HEK293 (cell line): ENCODE measurements around the gene MBD5.

Source experiments
- CTCF ChIA-PET: fragments of 350-600 bp; formaldehyde crosslinking; extraction: SDS; loops from one replicate; lab custom pipeline; 2021; ENCODE audit warnings: antibody characterized with exemption; lab: Yijun Ruan, JAX
- POLR2A ChIA-PET: fragments of 300-600 bp; formaldehyde crosslinking; extraction: SDS; loops from one replicate; lab custom pipeline; 2020; ENCODE audit warnings: antibody characterized with exemption, inconsistent platforms; lab: Yijun Ruan, JAX
- H3K27ac ChIP-seq: fragments of 200-500 bp; sonication (Bioruptor generic); 2 replicates; pipeline ENCODE4 v1.5.1; 2014; ENCODE audit warnings: low read depth, low read length, control low read depth, inconsistent platforms; ENCODE audit errors: extremely low read depth
- H3K36me3 ChIP-seq, 2 experiments: fragments of 200-500 bp in 1 of 2; sonication (Bioruptor generic) in 1 of 2; 1 replicate in 1 of 2; 2 replicates in 1 of 2; pipeline ENCODE4 v1.5.1; 2014 to 2017; ENCODE audit warnings: inconsistent platforms in 2 of 2, low read length in 2 of 2; ENCODE audit not compliant: control insufficient read depth in 2 of 2, insufficient read depth in 1 of 2
- H3K4me1 ChIP-seq: fragments of 200-500 bp; sonication (Bioruptor generic); 2 replicates; pipeline ENCODE4 v1.5.1; 2014; ENCODE audit warnings: mild to moderate bottlenecking, low read length, inconsistent platforms; ENCODE audit not compliant: control insufficient read depth, insufficient read depth
- H3K4me3 ChIP-seq: 2 replicates; pipeline ENCODE4 v1.5.1; 2011; ENCODE audit warnings: low read depth, mild to moderate bottlenecking, control low read depth, low read length, moderate library complexity
- H3K9me3 ChIP-seq: fragments of 200-500 bp; sonication (Bioruptor generic); 2 replicates; pipeline ENCODE4 v1.5.1; 2014; ENCODE audit warnings: low read depth, low read length, inconsistent platforms; ENCODE audit not compliant: control insufficient read depth, insufficient read depth
- BCL11B ChIP-seq: fragments of 450-650 bp; formaldehyde crosslinking; IDR thresholded peaks from 2 replicates; pipeline ENCODE4 v1.5.1; 2016; ENCODE audit warnings: low read depth, missing biosample characterization, missing genetic modification characterization
- ELK4 ChIP-seq: IDR thresholded peaks from 2 replicates; pipeline ENCODE4 v1.6.1; 2011; ENCODE audit warnings: mild to moderate bottlenecking, low read depth, low read length, borderline replicate concordance
- GFI1B ChIP-seq: fragments of 450-650 bp; formaldehyde crosslinking; IDR thresholded peaks from 2 replicates; pipeline ENCODE4 v1.5.1; 2016; ENCODE audit warnings: missing biosample characterization, missing genetic modification characterization
- KLF8 ChIP-seq: fragments of 450-650 bp; formaldehyde crosslinking; IDR thresholded peaks from 2 replicates; pipeline ENCODE4 v1.5.1; 2016; ENCODE audit warnings: missing biosample characterization, missing genetic modification characterization
- REPIN1 ChIP-seq: fragments of 450-650 bp; formaldehyde crosslinking; IDR thresholded peaks from 2 replicates; pipeline ENCODE4 v1.5.1; 2017; ENCODE audit warnings: missing biosample characterization, missing genetic modification characterization, low read depth
- SCRT2 ChIP-seq: fragments of 450-650 bp; formaldehyde crosslinking; IDR thresholded peaks from 2 replicates; pipeline ENCODE4 v1.5.1; 2016; ENCODE audit warnings: missing biosample characterization, missing genetic modification characterization
- ZBTB7A ChIP-seq: fragments of 450-650 bp; formaldehyde crosslinking; IDR thresholded peaks from 2 replicates; pipeline ENCODE4 v1.5.1; 2016; ENCODE audit warnings: low read depth, missing biosample characterization, missing genetic modification characterization
- ZBTB8A ChIP-seq: fragments of 450-650 bp; formaldehyde crosslinking; IDR thresholded peaks from 2 replicates; pipeline ENCODE4 v1.5.1; 2016; ENCODE audit warnings: missing biosample characterization, missing genetic modification characterization
- ZFP69B ChIP-seq: fragments of 450-650 bp; formaldehyde crosslinking; IDR thresholded peaks from 2 replicates; pipeline ENCODE4 v1.5.1; 2016; ENCODE audit warnings: missing biosample characterization, missing genetic modification characterization
- ZNF114 ChIP-seq: fragments of 450-650 bp; formaldehyde crosslinking; IDR thresholded peaks from 2 replicates; pipeline ENCODE4 v1.5.0; 2017; ENCODE audit warnings: missing biosample characterization, missing genetic modification characterization
- ZNF132 ChIP-seq: fragments of 450-650 bp; formaldehyde crosslinking; IDR thresholded peaks from 2 replicates; pipeline ENCODE4 v1.5.1; 2017; ENCODE audit warnings: missing biosample characterization, missing genetic modification characterization, borderline replicate concordance
- ZNF146 ChIP-seq: fragments of 450-650 bp; formaldehyde crosslinking; IDR thresholded peaks from 2 replicates; pipeline ENCODE4 v1.5.1; 2016; ENCODE audit warnings: missing biosample characterization, missing genetic modification characterization
- ZNF221 ChIP-seq: fragments of 450-650 bp; formaldehyde crosslinking; IDR thresholded peaks from 2 replicates; pipeline ENCODE4 v1.5.1; 2017; ENCODE audit warnings: missing biosample characterization, missing genetic modification characterization, borderline replicate concordance
- ZNF266 ChIP-seq: fragments of 450-650 bp; formaldehyde crosslinking; IDR thresholded peaks from 2 replicates; pipeline ENCODE4 v1.5.1; 2016; ENCODE audit warnings: missing biosample characterization, missing genetic modification characterization, low read depth
- ZNF292 ChIP-seq: fragments of 450-650 bp; formaldehyde crosslinking; IDR thresholded peaks from 2 replicates; pipeline ENCODE4 v1.5.1; 2016; ENCODE audit warnings: low read depth, missing biosample characterization, missing genetic modification characterization, borderline replicate concordance
- ZNF416 ChIP-seq: fragments of 450-650 bp; formaldehyde crosslinking; IDR thresholded peaks from 2 replicates; pipeline ENCODE4 v1.5.1; 2016; ENCODE audit warnings: missing biosample characterization, missing genetic modification characterization
- ZNF423 ChIP-seq: fragments of 450-650 bp; formaldehyde crosslinking; IDR thresholded peaks from 2 replicates; pipeline ENCODE4 v1.5.1; 2016; ENCODE audit warnings: missing biosample characterization, missing genetic modification characterization
- ZNF426 ChIP-seq: fragments of 450-650 bp; formaldehyde crosslinking; IDR thresholded peaks from 2 replicates; pipeline ENCODE4 v1.5.1; 2017; ENCODE audit warnings: missing biosample characterization, missing genetic modification characterization, mild to moderate bottlenecking, inconsistent platforms, moderate library complexity
- ZNF433 ChIP-seq: fragments of 450-650 bp; formaldehyde crosslinking; IDR thresholded peaks from 2 replicates; pipeline ENCODE4 v1.5.1; 2016; ENCODE audit warnings: missing biosample characterization, missing genetic modification characterization, low read depth
- ZNF473 ChIP-seq: fragments of 450-650 bp; formaldehyde crosslinking; IDR thresholded peaks from 2 replicates; pipeline ENCODE4 v1.5.1; 2017; ENCODE audit warnings: missing biosample characterization, missing genetic modification characterization
- ZNF585B ChIP-seq: fragments of 450-650 bp; formaldehyde crosslinking; IDR thresholded peaks from 2 replicates; pipeline ENCODE4 v1.5.1; 2016; ENCODE audit warnings: missing biosample characterization, missing genetic modification characterization
- ZNF629 ChIP-seq: fragments of 450-650 bp; formaldehyde crosslinking; IDR thresholded peaks from 2 replicates; pipeline ENCODE4 v1.5.1; 2017; ENCODE audit warnings: missing biosample characterization, missing genetic modification characterization
- ZNF654 ChIP-seq: fragments of 450-650 bp; formaldehyde crosslinking; IDR thresholded peaks from 2 replicates; pipeline ENCODE4 v1.5.1; 2016; ENCODE audit warnings: low read depth, missing biosample characterization, missing genetic modification characterization
- ZNF664 ChIP-seq: fragments of 450-650 bp; formaldehyde crosslinking; IDR thresholded peaks from 2 replicates; pipeline ENCODE4 v1.5.1; 2016; ENCODE audit warnings: missing biosample characterization, missing genetic modification characterization
- ZNF692 ChIP-seq: fragments of 450-650 bp; formaldehyde crosslinking; IDR thresholded peaks from 2 replicates; pipeline ENCODE4 v1.5.1; 2016; ENCODE audit warnings: missing biosample characterization, missing genetic modification characterization
- ZNF704 ChIP-seq: fragments of 450-650 bp; formaldehyde crosslinking; IDR thresholded peaks from 2 replicates; pipeline ENCODE4 v1.5.1; 2016; ENCODE audit warnings: missing biosample characterization, missing genetic modification characterization
- ZNF707 ChIP-seq: fragments of 450-650 bp; formaldehyde crosslinking; IDR thresholded peaks from 2 replicates; pipeline ENCODE4 v1.5.1; 2016; ENCODE audit warnings: missing biosample characterization, missing genetic modification characterization
- ZNF791 ChIP-seq: fragments of 450-650 bp; formaldehyde crosslinking; IDR thresholded peaks from 2 replicates; pipeline ENCODE4 v1.5.1; 2016; ENCODE audit warnings: missing biosample characterization, missing genetic modification characterization
- TF ChIP-seq, protein P1 (sequence below): fragments of 450-650 bp; formaldehyde crosslinking; IDR thresholded peaks from 2 replicates; pipeline ENCODE4 v1.5.1; 2016; ENCODE audit warnings: missing biosample characterization, missing genetic modification characterization

Gene MBD5

GRCh38 chr2:148044322-148044721 lies 23.4 kb downstream of the MBD5 start (continued):
- TF ChIP-seq ZNF704 (no peak), BCL11B (tag by site-specific recombination) (no peak), ZNF146 (no peak), ZFP69B (tag by site-specific recombination) (no peak), ZNF473 (tag by site-specific recombination) (no peak), KLF8 (no peak), ELK4 (no peak), ZBTB7A (no peak), ZNF132 (tag by site-specific recombination) (no peak), ZNF423 (no peak), ZNF791 (tag by site-specific recombination) (no peak), ZNF585B (no peak)

DNA sequence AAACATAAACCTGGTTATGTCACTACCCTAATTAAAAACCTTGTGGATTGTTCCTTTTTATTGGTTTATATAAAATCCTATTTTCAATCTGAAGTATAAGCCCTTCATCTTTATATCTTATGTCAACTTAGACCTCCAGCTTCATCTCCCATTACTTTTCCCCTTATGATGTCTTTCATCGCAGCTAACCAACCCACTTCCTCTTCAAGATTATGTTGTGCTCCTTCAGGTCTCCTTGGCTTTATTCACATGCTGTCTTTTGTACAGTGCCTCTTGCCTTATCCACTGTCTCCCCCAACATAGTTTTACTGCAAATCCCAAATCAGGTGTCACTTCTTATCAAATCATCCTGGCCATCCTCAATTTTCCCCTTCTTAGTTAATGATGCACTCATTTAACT lies 25.9 kb downstream of the MBD5 start:
- POLR2A ChIA-PET = no interaction called here
- H3K9me3 ChIP-seq = no peaks in the 10 kb centered on the region
- no peak overlapping the region for H3K27ac ChIP-seq
- no peak overlapping the region for H3K4me3 ChIP-seq
- CTCF ChIA-PET = interaction anchor here (0.6 kb wide), 1 partner anchor 122 kb away, joined by 3 read pairs; no protein-coding TSS in a partner anchor
- H3K4me1 ChIP-seq = peaks cover 3% of the 10 kb centered on the region
- no peaks in the 10 kb centered on the region for H3K36me3 ChIP-seq
- TF ChIP-seq ZNF416 (tag by site-specific recombination) = no peak
- TF ChIP-seq, protein P1, sequence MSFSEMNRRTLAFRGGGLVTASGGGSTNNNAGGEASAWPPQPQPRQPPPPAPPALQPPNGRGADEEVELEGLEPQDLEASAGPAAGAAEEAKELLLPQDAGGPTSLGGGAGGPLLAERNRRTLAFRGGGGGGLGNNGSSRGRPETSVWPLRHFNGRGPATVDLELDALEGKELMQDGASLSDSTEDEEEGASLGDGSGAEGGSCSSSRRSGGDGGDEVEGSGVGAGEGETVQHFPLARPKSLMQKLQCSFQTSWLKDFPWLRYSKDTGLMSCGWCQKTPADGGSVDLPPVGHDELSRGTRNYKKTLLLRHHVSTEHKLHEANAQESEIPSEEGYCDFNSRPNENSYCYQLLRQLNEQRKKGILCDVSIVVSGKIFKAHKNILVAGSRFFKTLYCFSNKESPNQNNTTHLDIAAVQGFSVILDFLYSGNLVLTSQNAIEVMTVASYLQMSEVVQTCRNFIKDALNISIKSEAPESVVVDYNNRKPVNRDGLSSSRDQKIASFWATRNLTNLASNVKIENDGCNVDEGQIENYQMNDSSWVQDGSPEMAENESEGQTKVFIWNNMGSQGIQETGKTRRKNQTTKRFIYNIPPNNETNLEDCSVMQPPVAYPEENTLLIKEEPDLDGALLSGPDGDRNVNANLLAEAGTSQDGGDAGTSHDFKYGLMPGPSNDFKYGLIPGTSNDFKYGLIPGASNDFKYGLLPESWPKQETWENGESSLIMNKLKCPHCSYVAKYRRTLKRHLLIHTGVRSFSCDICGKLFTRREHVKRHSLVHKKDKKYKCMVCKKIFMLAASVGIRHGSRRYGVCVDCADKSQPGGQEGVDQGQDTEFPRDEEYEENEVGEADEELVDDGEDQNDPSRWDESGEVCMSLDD (tag by site-specific recombination) = no peak
- TF ChIP-seq ZNF114 (tag by site-specific recombination) = no peak
- TF ChIP-seq ZNF266 (tag by site-specific recombination) = no peak
- no peak for TF ChIP-seq ZNF654 (tag by site-specific recombination)
- no peak for TF ChIP-seq ZNF426 (tag by site-specific recombination)
- no peak for TF ChIP-seq ZNF221 (tag by site-specific recombination)

- H3K27ac ChIP-seq = no peak overlapping the region
- no peaks in the 10 kb centered on the region for H3K9me3 ChIP-seq
- ChIA-PET CTCF (no interaction called here), POLR2A (no interaction called here)
- no peaks in the 10 kb centered on the region for H3K36me3 ChIP-seq
- no peak overlapping the region for H3K4me3 ChIP-seq
- peaks cover 3% of the 10 kb centered on the region for H3K4me1 ChIP-seq
- no peak for TF ChIP-seq ZBTB8A
- no peak for TF ChIP-seq ZNF629 (tag by site-specific recombination)
- TF ChIP-seq REPIN1 (tag by site-specific recombination) = no peak
- no peak for TF ChIP-seq ZNF707 (tag by site-specific recombination)
- no peak for TF ChIP-seq ZNF292 (tag by site-specific recombination)
- no peak for TF ChIP-seq GFI1B (tag by site-specific recombination)
- no peak for TF ChIP-seq ZNF433
- no peak for TF ChIP-seq SCRT2 (tag by site-specific recombination)
- no peak for TF ChIP-seq ZNF692
- TF ChIP-seq ZNF664 = no peak
Observed at GRCh38 chr2:148048475-148049221, 27.8 kb downstream of the MBD5 start.
